GM12875 (cell line): Measurements from ENCODE around the gene ANKH.

ENCODE experiments used
- H3K4me3 ChIP-seq: one replicate; pipeline ENCODE4 v1.5.1; 2011; ENCODE audit warnings: low read depth, low read length, control low read depth
- TF ChIP-seq, protein P1 (sequence below): IDR thresholded peaks from 2 replicates; pipeline ENCODE4 v1.5.1; 2011; ENCODE audit warnings: low read depth, mild to moderate bottlenecking, control low read depth, inconsistent platforms, low read length, moderate library complexity, borderline replicate concordance; ENCODE audit not compliant: insufficient read depth

Gene ANKH

DNA sequence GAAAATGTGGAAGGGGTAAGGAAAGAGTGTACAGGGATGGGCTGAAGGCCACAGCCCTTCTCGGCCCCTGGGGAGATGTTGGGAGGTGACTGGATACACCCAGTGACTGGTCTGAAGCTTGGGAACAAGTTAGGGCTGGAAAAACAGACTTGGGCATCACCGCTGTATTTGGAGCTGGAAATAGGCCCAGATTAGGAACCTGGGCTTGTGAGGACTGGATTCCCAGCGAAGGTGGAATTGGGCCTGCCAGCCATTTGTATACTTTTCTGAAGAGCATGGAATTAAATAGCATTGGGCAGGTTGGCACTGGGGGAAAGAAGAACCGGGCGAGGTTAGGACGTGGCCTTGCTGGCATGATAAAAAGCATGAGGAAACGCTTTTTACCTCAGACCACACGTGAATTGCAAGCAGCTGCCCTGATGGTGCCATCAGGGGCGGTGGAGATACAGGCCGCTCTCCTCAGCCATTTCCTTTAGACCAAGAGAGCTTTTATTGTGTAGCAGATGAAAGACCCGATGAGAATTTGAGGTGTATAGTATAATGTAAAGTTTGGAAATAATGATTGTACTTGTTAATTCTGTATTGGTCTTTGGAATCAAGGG is 169.2 kb downstream of the ANKH start:
- H3K4me3 ChIP-seq, result no peak overlapping the region
- TF ChIP-seq, protein P1, sequence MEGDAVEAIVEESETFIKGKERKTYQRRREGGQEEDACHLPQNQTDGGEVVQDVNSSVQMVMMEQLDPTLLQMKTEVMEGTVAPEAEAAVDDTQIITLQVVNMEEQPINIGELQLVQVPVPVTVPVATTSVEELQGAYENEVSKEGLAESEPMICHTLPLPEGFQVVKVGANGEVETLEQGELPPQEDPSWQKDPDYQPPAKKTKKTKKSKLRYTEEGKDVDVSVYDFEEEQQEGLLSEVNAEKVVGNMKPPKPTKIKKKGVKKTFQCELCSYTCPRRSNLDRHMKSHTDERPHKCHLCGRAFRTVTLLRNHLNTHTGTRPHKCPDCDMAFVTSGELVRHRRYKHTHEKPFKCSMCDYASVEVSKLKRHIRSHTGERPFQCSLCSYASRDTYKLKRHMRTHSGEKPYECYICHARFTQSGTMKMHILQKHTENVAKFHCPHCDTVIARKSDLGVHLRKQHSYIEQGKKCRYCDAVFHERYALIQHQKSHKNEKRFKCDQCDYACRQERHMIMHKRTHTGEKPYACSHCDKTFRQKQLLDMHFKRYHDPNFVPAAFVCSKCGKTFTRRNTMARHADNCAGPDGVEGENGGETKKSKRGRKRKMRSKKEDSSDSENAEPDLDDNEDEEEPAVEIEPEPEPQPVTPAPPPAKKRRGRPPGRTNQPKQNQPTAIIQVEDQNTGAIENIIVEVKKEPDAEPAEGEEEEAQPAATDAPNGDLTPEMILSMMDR, result no peak

DNA sequence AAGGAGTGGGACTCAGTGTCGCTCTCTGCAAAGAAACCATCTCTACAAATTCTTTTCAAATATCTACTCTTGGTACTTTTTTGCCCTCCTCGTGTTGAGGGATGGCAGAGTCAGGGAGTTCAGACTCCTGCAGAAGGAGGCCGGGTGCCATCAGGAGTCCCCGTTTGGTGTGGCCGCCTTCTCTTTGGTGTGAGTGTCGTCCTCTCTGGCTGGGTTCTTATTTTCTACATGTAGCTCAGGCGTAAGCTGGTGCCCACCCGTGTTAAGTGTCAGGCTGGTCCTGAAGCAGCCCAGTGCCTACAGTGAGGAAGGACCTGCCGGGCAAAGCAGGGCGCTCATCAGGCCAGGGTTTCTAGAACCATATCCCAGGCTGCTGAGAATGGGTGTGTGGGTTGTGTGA is 170.0 kb downstream of the ANKH start:
- TF ChIP-seq, protein P1, result no peak
- H3K4me3 ChIP-seq, result no peak overlapping the region

DNA sequence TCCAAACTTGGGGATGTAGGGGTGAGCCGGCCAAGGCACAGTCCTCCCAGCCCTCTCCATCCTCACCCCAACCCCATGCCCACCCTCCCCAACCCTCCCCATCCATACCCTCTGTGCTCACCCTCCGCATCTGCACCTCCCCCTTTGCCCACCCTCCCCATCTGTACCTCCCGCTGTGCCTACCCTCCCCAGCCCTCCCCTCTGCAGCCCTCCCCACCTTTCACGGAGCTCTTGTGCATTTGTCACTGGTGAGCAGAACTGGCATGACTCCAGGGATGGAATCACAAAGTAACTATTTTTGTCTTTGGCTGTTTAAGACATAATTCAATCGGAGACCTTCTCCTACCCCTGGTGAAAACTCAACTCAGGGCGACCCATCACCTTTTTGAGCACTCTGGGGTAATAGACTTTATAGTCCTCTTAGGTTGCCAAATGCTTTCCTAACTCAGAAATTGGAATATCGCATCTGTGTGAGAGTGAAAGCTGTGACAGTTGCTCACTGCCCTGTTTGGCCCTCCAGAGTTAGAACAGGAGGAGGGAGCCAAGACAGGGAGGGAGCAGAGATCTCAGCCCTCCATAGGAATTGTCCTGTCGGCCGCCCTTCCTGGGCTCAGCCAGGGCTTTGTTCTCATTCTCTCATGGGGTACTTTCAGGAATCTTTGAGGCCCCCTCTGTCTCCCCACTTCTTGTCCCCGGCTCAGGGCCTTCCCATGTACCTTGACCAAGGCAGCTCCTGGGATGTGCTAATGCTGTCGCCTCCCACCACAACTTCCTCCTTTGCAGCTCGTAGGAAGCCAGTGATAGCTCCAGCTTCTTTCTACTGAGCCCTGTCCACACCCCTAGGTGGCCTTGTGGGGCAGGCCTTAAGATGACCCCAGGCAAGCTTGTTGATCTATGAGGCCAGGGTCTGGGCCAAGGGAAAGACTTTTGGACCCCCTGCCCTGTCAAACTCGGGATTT is 170.8 kb downstream of the ANKH start:
- TF ChIP-seq, protein P1, result no peak
- no peak overlapping the region for H3K4me3 ChIP-seq

DNA sequence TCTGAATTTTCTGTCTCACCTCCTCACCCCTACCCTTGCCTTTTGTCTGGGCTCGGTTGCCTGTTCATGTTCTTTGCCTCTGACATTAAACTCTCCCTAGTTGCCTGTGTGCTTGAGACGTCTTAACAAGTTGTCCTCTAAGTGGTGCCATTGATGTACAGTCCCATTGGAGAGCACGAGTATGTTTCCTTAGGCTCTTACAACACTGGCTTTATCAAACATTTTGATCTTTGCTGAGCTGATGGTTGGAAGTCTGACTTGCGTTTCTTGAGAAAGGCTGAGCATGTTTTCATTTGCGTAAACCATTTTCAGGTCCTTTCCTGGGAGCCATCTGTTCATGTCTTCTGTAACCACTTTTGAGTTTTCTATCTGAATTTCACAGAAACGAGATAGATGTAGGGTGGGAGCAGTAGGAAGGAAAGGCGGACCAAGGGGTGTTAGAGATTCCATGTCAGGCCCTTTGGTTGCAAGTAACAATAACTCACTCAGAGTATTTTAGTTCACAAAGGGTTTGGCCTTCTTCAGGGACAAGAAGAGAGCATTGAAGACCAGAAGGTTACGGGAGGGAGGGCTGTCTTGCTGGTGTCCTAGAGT is 171.7 kb downstream of the ANKH start:
- TF ChIP-seq, protein P1, result no peak
- H3K4me3 ChIP-seq, result no peak overlapping the region

DNA sequence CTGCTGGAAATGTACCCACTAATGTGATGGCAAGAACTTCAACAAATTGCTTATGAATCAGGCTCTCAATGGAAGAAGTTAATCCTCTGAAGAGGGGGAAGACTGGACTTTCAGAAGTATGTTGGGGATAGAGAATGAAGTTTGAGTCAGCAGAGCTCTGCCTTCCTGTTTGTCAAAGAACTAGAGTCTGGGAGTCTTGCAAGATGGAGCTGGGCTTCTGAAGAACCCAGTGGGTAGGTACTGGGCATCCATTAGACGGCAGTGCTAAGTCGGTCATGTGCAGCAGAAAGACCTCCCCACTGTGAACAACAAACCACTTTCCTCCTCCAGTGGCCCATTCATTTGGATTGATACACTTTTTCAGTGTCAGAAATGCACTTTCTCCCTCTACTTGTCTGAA is 172.4 kb downstream of the ANKH start:
- H3K4me3 ChIP-seq, result no peak overlapping the region
- TF ChIP-seq, protein P1, result no peak

DNA sequence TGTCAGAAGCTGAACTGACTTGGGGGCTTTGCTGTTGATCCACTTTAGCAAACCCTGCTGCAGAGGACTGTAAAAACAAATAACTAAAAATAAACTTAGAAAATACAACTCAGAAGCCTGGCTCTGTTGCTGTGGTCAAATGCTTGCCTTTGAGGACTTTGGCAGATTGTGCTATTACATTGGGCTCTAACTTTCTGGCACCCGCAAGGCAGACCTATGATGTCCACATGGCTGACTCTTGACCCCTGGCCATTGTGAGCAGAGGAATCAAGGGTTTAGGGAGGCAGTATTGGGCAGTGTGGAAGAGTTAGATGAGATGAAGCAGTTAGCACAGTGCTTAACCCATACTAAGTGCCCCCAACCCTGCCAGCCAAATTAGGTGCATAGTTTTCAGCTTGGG is 173.1 kb downstream of the ANKH start:
- TF ChIP-seq, protein P1, result no peak
- H3K4me3 ChIP-seq, result no peak overlapping the region
